HG03135 (cell line): Measurements from ENCODE around the gene ZNF17.
"Not testable (repeated sequence)": the region's sequence is repeated elsewhere in the genome, so short reads cannot be mapped to it uniquely, and the experiment has no call there.

Experiments
- ATAC-seq: cut with Tn5 transposase; IDR thresholded peaks from one replicate; pipeline ENCODE4 v1.9.1; 2021; ENCODE audit warnings: mild to moderate bottlenecking, moderate library complexity; ENCODE audit not compliant: unreplicated experiment

Gene ZNF17

DNA sequence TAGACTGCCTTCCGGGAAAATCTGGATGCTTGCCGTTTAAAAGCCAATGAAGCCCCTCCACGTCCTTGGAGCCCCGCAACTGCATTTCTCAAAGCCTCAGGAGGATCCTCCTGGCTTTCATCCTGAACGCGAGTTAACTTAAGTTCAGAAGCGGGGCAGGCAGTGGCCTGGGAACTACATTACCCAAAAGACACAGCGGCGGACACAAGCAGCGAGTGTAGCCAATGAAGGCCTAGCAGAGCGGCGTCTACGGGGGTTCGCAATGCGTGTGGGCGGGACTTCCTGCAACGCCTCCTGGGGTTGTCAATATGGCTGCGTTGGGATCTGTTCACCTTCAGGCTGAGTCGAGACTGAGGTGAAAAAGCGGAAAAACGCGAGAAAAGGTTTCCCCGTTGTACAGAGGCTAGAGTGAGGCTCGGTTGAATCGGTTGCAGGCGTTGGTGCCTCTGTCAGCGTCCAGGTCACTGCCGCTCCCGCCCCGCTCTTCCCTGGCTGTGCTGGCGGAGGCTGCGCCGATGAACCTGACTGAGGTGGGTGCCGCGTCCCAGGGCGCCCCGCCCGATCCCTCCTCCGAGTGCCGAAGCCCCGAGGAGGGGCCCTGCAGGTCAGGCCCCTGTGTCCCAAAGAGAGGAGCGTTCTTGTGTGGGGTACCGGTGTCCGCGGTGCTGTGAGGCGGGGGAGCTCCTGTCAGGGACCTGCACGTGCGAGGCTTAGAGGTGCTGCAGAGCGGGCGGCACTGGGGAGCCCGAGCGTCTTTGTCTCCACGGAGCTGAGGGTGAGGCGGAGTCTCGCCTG is at the start of gene ZNF17:
ZNF17 (plus strand) TSS at position 285 of the 795 bp plus-strand sequence. CDS start 2,455 bp downstream, outside the sequence.
- ATAC-seq: peak; percentile 97

DNA sequence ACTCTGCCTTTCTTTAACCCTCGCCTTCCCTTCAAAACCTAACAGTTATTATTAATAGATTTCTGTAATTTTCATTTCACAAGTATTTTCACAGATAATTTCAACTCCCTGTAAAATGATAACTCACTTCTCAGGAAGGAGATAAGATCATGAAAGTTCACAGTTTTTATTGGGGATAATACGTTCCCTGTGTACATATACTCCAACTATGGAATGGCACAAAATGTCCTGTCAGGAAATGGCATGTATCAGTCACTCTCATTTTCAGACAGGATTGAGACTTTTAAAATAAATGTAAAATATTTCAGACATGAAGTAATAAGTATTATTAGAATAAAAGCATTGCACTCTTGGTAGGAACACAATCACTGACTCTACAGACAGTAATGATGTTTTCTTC is 48.5 kb upstream of the ZNF17 start:
- no peak for ATAC-seq

DNA sequence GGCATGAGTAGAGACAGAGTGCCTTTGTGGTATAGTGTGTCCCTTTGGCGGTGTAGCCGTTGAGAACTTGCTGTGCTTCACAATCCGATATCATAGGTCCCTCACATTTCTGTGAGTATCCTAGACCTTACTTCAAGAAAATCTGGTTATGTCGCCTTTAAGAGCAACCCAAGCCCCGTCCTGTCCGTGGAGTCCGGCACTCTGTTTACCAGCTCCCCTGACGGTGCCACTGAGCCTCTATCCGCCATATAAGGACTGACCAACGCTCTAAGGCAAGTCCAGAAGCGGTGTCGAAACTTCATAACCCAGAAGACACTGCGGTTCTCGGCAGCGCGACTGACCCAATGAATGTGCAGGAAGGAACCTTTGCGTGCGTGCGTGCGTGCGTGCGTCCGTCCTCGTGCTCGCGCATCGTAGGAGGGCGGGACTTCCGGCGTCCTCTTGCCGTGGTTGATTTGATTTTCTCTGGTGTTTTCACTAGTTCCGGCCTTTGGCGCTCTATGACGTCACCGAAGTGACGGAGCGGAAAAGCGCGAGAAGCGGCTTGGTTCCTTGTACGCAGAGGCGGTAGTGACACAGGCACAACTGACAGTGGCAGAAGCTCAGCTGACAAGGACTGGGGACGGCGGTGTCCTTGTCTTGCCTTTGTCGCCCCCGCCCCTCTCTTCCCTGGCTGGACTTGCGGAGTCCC is 47.8 kb upstream of the ZNF17 start, which contains the start of the genes TRAPPC2B and ZNF547:
TRAPPC2B (plus strand) TSS at position 555 of the 691 bp plus-strand sequence. CDS start 1,283 bp downstream, outside the sequence.
ZNF547 (plus strand) TSS at position 555 of the 691 bp plus-strand sequence. CDS start 5,005 bp downstream, outside the sequence.
- peak; percentile 95 for ATAC-seq

DNA sequence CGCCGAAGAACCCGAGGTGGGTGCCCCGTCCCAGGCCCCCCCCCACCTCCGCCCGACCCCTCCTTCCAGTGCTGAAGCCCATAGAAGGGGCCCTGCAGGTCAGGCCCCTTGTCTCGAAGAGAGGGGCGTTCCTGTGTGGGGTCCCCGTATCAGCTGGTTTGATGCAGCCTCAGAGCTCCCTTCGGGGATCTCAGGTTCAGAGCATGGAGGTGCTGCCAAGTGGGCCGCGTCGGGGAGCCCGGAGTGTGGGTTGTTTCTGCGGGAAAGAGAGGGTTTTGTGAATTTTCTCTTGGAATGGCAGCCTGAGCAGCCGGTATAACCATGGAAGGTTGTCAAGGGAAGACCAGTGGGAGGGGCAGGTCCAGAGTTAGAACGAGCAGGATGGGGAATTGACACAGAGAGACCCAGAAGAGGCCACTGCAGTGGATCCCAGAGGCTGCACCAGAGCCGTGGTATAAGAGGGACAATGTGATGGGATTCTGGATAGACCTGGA is 47.2 kb upstream of the ZNF17 start:
- no peak for ATAC-seq

DNA sequence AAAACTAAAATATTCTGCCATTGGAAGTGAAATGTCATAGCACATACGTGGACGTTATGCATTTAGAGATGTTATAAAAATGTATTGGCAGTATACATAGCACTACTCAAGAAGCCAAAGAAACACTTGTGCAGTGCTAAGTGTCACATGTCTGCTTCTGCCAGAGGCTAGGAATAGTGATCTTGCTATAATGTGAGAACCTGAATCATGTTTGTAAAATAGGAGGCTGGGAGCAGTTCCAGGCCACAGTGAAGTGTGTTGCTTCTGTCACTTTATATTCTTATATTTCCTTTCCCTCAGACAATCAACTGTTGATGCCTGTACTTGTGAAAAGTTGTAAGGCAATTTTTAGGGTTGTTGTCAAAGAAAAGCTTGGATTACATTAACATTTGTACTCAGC is 44.2 kb upstream of the ZNF17 start:
- ATAC-seq: no peak

DNA sequence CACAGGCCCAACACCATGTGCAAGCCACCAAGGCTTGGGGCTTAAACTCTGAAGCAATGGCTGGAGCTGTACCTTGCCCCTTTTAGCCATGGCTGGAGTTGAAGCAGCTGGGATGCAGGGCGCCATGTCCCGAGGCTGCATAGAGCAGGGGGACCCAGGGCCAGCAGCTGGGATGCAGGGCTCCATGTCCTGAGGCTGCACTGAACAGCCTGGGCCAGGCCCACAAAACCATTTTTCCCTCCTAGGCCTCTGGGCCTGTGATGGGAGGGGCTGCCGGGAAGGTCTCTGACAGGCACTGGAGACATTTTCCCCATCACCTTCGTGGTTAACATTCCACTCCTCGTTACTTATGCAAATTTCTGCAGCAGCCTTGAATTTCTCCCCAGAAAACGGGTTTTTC is 36.8 kb upstream of the ZNF17 start:
- ATAC-seq: no peak

DNA sequence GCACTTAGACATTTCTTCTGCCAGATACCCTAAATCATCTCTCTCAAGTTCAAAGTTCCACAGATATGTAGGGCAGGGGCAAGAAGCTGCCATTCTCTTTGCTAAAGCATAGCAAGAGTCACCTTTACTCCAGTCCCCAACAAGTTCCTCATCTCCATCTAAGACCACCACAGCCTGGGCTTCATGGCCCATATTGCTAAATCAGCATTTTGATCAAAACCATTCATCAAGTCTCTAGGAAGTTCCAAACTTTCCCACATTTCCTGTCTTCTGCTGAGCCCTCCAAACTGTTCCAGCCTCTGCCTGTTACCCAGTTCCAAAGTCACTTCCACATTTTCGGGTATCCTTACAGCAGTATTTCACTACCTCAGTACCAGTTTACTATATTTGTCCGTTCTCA is 36.3 kb upstream of the ZNF17 start:
- ATAC-seq: not testable (repeated sequence)

DNA sequence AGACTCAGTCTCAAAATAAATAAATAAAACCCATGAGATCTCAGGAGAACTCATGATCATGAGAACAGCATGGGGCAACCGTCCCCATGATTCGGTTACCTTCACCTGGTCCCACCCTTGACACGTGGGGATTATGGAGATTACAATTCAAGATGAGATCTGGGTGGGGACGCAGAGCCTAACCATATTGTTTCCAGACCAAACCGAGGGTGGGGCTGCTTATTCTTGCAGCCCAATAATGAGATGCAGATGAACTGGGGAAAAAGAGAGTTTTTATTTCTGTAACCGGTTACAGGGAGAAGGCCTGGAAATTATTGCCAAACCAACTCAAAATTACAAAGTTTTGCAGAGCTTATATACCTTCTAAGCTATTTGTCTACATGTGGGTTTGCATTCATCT is 34.8 kb upstream of the ZNF17 start:
- ATAC-seq: no peak

DNA sequence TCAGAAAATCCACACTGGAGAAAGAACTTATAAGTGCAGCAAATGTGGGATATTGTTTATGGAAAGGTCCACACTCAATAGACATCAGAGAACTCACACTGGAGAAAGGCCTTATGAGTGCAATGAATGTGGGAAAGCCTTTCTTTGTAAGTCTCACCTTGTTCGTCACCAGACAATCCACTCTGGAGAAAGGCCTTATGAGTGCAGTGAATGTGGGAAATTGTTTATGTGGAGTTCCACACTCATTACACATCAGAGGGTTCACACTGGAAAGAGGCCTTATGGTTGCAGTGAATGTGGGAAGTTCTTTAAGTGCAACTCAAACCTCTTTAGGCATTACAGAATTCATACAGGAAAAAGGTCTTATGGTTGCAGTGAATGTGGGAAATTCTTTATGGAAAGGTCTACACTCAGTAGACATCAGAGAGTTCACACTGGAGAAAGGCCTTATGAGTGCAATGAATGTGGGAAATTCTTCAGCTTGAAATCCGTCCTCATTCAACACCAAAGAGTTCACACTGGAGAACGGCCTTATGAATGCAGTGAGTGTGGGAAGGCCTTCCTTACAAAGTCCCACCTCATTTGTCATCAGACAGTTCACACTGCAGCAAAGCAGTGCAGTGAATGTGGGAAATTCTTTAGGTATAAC is 33.3 kb upstream of the ZNF17 start:
- ATAC-seq: no peak

DNA sequence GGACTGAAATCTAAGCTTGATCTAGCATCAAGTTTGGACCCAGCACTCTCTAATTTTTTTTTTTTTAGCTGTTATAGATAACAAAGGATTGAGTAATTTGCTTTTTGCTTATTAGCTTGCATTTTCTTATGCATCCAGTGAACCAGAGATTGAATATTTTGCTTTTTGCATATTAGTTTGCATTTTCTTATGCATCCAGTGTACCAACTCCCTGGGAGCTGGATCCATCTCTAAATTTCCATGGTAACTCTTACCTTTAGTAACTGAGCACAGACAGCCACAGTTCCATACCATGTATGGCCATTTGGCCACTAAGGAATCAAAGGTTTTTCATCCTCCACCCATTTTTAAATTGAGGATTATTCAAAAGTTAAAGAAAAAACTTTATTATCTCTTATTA is 30.0 kb upstream of the ZNF17 start:
- no peak for ATAC-seq

DNA sequence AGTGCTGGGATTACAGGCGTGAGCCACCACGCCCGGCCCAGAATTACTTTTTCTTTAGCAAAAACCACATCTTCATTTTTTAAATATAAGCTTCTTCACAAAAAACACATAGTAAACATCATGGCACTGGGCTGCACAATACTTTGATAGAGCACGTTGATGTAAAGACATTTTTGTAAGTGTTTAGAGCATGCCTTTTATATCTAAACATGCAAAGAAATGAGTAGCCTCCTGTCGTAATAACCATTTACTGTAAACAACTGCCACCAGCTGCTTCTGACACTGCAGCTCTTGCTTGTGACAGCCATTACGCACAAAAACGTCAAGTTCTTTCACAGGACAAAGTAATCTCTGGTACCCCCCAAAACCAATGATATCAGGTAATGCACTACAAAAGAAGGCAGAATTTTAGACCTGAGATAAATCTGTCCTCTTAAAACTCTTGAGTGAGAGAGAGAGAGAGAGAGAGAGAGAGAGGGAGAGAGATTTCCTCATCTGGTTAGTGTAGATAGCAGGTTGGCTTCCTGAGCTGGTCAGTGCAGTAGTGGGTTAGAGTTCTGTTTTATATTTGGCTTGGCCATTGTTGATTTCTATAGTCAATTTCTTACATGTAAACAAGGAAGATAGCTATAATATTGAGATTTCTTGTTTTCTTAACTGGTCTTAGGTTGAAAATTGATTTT is 28.0 kb upstream of the ZNF17 start:
- no peak for ATAC-seq

DNA sequence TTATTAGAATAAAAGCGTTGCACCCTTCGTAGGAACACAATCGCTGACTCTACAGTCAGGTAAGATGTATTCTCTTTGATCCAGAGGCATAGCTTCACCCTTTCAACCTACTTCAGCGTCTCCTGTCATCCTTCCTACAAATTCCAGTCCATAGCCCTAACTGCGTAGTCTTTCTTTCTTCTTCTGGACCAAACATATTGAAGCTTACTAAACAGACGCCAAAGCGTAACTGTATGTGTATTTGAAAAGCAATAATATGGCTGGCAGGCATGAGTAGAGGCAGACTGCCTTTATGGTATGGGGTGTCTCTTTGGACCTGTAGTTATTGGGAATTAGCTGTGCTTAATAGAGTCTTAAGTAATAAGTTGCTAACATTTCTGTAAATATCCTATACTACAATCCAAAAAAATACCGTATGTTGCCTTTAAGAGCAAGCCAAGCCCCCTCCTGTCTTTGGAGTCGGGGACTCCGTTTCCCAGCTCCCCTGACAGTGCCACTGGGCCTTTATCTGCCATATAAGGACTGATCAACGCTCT is 21.7 kb upstream of the ZNF17 start:
- ATAC-seq: no peak

DNA sequence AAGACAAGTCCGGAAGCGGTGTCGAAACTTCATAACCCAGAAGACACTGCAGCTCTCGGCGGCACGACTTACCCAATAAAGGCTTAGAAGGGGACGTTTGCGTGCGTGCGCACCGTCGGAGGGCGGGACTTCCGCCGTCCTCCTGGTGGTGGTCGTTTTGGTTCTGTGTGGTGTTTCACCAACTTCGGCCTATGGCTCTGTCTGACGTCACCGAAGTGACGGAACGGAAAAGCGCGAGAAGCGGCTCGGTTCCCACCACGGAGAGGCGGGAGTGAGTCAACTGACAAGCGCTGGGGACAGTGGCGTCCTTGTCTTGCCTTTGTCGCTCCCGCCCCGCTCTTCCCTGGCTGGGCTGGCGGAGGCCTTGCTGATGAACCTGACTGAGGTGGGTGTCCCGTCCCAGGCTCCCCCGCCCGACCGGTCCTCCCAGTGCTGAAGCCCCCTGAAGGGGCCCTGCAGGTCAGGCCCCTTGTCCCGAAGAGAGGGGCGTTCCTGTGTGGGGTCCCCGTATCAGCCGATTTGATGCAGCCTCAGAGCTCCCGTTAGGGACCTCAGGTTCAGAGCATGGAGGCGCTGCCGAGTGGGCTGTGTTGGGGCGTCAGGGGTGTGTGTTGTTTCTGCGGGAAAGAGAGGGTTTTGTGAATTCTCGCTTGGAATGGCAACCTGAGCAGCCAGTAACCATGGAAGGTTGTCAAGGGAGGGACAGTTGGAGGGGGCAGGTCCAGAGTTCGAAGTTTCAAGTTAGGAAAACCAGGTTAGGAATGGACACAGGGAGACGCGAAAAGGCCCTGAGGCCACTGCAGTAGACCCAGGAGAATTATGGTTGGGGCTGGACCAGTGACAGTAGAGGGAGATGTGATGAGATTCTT is 21.0 kb upstream of the ZNF17 start, which contains the start of gene ZNF548:
ZNF548 (plus strand) TSS at position 125 of the 869 bp plus-strand sequence; CDS start at position 371, 246 bp downstream.
- peak; percentile 98 for ATAC-seq

DNA sequence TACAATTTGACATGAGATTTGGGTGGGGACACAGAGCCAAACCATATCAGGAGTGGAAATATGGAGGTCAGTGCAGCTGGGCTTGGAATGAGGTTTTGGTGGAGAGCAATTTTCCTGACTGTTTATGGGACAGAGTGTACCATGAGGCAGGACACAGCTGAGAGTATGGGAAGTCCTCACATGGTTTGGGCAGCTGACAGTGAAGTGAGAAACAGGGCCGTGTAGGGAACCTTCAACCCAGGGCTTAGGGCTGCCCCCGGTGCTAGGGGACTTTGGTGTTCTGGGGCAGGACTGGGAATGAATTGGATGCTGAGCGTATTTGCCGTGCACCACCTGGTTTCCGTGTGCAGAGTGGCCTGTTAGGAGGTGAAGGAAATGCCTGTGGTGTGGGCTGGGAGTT is 15.3 kb upstream of the ZNF17 start:
- ATAC-seq: no peak

DNA sequence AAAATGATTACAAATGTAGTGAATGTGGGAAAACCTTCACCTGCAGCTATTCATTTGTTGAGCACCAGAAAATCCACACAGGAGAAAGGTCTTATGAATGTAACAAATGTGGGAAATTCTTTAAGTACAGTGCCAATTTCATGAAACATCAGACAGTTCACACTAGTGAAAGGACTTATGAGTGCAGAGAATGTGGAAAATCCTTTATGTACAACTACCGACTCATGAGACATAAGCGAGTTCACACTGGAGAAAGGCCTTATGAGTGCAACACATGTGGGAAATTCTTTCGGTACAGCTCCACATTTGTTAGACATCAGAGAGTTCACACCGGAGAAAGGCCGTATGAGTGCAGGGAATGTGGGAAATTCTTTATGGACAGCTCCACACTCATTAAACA is 12.1 kb upstream of the ZNF17 start:
- ATAC-seq: no peak

DNA sequence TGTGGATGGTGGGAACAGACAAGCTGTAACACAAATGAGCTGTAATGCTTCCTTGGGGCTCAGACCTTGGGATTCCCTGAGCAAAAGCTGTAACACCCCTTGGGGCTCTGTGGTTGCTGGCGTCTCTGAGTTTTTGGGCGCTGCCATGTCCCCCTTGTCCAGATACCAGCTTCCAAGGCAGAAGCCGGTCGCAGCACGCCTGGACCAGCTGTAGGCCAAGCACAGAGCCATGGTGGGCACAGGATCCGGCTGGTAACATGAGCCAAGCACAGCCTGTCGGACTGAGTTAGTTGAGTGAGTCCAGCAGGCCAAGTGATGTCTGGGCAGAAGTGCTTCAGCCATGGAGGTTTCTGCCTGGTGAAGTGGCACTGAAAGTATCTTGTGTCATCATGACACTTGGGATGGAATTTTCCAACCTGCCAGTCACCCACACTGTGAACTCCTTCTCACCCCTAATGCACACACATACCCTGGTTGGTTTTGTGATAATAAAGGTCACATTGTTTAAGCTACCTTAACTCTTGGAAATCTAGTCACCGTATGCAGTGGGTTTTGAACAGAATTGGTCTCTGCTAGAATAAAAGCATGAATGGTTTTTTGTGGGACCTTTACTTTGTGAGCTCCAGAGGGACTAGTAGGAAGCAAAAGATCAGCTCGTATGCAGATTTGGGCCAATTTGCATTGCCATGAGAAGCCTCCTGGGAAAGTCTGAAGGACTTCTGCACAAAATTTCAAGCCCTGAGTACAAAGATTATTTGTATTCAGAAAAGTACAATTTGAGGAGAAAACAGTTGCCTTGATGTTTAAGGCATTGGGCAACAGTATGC is 7.0 kb upstream of the ZNF17 start:
- no peak for ATAC-seq

DNA sequence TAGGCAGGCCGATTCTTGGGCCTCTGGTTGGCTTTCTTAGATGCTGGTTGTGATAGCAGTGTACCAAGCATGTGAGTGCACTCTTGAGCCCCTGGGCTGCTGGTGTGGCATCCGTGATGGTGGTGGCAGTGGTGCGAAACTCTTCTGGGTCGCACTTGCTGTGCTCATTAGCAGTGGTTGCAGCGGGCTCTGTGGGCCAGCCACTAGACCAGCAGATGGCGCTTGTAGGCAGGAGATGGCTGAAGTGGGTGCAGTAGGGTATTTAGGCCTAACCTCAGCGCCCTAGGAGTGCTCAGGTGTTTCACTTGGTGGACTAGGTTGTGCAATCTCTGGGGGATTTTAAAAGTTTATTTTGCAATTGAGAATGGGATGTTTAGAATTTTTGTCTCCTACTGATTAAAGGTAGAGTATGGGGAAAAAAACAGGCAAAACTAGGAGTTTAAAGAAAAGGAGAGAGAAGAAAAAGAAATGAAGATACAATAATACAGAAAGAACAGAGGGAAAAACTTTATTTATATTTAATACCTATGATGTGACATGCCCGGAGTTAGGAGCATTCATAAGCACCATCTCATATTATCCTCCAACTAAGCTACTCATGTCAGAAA is 4.3 kb upstream of the ZNF17 start:
- no peak for ATAC-seq

DNA sequence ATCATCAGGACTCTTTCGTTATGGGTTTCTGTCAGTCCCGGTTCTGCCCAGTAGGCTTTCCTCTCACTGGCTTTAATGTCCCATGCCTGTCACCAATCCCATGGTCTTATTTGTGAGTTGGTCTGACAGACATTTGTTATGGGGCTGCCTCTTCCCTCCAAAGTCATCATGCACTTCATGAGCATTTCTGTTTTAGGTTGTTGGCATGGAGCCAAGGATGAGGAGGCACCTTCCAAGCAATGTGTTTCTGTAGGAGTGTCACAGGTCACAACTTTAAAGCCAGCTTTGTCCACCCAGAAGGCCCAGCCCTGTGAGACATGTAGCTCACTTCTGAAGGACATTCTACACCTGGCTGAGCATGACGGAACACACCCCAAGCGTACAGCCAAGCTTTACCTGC is 8.5 kb downstream of the ZNF17 start:
- ATAC-seq: no peak
